OCI-M2 (cell line): ENCODE measurements around the gene RGPD8.

Source experiments
- DNase-seq: peaks from one replicate; lab custom pipeline; 2025; ENCODE audit not compliant: unreplicated experiment; lab: John Stamatoyannopoulos, UW

RGPD8 gene

GRCh38 chr2:112335600-112335999 lies 97.8 kb downstream of the RGPD8 start:
- DNase-seq, result no peak

- DNase-seq, result no peak
These were observed 101.2 kb downstream of the RGPD8 start for GRCh38 chr2:112332123-112332696.

- DNase-seq, result no peak
These were observed 110.5 kb downstream of the RGPD8 start for GRCh38 chr2:112322919-112323318.

GRCh38 chr2:112321375-112322320 lies 111.8 kb downstream of the RGPD8 start:
- DNase-seq, result no peak
